ENCODE measurements around the gene QSOX2.

Gene QSOX2

DNA sequence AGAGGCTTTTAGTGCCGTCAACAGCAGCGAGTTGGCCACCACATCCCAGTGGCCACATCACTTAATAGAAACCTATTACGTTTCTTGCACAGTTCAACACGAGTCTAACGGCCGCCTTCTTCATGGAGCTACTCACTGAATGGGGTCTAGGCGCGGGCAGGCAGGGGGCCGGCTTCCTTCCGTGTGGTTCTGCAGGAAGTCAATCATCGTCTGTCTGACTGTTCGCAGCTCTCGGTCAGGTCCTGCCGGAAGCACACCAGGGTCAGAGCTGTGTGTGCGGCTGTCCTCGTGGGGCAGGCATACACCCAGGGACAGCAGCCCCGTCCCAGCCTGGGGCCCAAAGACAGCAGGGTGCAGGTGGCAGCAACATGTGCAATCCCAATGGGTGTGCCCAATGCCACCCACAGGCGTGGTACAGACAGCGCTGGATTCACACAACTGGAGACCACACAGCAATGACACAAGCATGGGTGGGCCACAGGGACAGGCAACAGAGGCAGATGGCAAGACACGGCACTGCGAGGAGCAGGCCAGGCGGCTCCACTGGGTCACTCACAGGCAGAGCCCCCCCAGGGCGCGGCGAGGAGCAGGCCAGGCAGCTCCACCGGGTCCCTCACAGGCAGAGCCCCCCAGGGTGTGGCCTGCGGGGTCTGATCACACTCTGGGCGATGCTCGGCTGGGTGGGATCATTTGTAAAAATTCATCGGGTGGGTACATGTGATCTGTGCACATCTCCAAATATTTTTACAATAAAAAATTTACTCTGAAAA, 21.6 kb downstream of the QSOX2 start:
- TF ChIP-seq, protein P1, sequence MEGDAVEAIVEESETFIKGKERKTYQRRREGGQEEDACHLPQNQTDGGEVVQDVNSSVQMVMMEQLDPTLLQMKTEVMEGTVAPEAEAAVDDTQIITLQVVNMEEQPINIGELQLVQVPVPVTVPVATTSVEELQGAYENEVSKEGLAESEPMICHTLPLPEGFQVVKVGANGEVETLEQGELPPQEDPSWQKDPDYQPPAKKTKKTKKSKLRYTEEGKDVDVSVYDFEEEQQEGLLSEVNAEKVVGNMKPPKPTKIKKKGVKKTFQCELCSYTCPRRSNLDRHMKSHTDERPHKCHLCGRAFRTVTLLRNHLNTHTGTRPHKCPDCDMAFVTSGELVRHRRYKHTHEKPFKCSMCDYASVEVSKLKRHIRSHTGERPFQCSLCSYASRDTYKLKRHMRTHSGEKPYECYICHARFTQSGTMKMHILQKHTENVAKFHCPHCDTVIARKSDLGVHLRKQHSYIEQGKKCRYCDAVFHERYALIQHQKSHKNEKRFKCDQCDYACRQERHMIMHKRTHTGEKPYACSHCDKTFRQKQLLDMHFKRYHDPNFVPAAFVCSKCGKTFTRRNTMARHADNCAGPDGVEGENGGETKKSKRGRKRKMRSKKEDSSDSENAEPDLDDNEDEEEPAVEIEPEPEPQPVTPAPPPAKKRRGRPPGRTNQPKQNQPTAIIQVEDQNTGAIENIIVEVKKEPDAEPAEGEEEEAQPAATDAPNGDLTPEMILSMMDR (IDR thresholded peaks at IDR 0.05; ENCODE audit: insufficient read depth, low read depth, low read length, missing control alignments), result no peak
- H3K4me3 ChIP-seq (ENCODE audit: low read length), result no peak overlapping the region
- DNase-seq (ENCODE audit: low read depth), result no peak

DNA sequence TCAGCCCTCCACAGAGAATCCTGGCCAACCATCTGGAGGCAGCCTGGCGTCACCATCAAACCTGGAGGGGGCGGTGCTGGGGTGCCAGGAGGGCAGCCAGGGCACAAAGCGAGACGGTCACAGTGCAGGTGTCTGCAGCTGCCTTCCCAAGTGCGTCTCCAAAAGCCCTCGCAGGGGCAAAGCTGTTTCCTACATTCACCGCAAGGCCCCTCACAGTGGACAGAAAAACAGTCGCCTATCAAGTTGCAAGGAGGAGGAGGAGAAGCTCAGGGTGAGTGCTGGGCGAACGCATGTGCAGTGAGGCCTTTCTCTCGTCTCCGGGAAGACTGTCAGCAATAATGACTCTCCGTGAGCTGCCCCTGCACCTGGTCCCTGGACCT, 22.7 kb downstream of the QSOX2 start:
- no peak overlapping the region for H3K4me3 ChIP-seq (ENCODE audit: low read length)
- DNase-seq (ENCODE audit: low read depth), result no peak
- TF ChIP-seq, protein P1 (IDR thresholded peaks at IDR 0.05; ENCODE audit: insufficient read depth, low read depth, low read length, missing control alignments), result no peak

DNA sequence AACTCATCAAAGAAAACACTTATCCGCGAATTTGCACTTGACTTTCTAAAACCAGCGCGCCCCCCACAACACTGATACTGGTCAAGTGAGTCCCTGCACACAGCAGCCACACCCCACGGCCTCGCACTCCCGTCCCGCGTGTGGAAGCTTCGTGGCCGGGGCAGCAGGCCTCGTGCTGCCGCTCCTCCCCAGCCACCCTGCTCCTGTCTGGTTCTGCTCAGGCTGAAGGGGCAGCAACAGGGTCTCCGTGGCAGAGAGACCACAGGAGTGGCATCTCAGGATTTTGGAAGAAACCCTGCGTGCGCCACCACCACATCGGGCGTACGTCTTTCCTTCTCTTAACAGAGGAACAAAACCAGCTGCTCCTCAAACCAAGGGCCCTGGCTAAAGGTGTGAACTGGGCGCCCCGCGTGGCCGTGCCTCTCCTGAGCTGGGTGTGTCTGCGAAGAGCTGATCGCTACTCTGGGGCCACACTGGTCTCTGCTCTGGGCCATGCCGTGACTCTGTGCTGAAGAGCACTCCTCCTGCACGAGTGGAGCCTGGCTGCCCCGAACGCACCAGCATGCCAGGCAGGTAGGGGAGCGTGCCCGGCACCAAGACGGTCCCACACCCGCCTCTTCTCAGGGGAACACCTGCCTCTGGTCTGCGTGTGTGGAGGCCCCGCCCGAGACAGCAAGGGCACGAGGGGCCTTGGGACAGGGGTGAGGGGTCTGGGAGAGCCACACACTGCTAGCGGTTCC, 23.3 kb downstream of the QSOX2 start:
- H3K4me3 ChIP-seq (ENCODE audit: low read length), result no peak overlapping the region
- DNase-seq (ENCODE audit: low read depth), result no peak
- TF ChIP-seq, protein P1 (IDR thresholded peaks at IDR 0.05; ENCODE audit: insufficient read depth, low read depth, low read length, missing control alignments), result no peak

DNA sequence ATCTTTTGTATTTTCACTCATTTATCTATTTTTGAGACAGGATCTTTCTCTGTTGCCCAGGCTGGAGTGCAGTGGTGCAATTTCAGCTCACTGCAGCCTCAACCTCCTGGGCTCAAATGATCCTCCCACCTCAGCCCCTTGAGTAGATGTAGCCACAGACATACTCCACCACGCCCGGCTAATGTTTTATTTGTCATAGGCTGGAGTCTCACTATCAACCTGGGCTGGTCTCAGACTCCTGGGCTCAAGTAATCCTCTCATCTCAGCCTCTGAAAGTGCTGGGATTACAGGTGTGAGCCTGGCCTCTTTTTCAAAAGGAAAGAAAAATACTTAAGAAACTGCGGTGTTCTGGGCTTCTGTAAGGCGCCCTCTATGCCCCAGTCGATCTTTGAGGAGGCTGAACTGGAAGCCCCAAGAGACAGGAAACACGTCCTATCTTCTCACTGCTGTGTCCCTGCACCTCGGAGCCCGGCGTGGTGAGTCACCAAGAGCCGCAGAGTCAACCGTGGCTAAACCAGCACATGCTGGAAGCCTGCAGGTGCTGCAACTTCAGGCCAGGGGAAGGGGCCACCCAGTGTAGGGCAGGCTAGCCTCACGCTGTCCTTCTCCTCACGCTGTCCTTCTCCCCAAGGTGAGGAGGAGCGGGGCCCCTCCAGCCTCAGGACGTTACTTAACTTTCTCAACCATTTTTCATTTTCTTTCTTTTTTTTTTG, 25.4 kb downstream of the QSOX2 start:
- no peak overlapping the region for H3K4me3 ChIP-seq (ENCODE audit: low read length)
- TF ChIP-seq, protein P1 (IDR thresholded peaks at IDR 0.05; ENCODE audit: insufficient read depth, low read depth, low read length, missing control alignments), result no peak
- DNase-seq (ENCODE audit: low read depth), result peak; percentile 83

DNA sequence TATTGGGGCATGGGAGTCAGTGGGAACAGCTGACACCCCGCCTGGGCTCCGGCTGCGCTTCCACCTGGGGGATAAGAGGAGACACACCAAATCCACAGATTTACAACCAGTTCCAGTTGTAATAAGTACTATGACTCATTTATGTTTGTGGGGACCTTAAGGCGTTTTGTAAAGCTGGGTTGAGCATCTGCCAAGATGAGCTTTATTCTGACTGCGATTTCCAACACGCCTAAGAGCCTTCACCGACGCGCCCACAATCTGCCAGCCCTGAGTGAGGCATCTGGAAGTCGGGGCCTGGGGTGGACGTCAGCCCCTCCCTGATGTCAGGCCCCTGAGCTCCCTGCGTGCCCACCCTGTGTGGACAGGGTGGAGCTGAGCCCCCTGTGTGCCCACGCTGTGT, 26.3 kb downstream of the QSOX2 start:
- DNase-seq (ENCODE audit: low read depth), result peak; percentile 91
- H3K4me3 ChIP-seq (ENCODE audit: low read length), result no peak overlapping the region
- TF ChIP-seq, protein P1 (IDR thresholded peaks at IDR 0.05; ENCODE audit: insufficient read depth, low read depth, low read length, missing control alignments), result no peak

DNA sequence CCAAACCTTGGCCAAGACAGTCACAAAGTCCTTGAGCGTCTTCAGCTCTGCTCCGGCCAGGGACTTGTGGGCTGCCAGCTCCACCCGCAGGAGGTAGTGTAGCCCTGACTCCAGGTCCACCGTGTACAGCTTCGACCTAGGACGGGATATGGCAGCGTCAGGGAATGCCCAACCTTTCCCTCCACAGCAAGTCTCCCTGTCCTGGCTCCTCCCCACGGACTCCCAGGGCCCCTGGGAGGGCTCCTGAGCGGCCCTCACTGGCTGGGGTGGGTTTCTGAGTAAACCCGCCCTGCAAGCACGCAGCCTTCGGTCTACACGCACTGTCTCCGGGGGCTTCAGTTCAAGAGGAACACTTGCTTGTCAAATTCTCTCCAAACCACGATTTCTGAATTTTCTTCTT, 26.9 kb downstream of the QSOX2 start:
- TF ChIP-seq, protein P1 (IDR thresholded peaks at IDR 0.05; ENCODE audit: insufficient read depth, low read depth, low read length, missing control alignments), result no peak
- DNase-seq (ENCODE audit: low read depth), result no peak
- no peak overlapping the region for H3K4me3 ChIP-seq (ENCODE audit: low read length)
